Adrenal gland (tissue), 12 donors: ENCODE data around the gene PKP1. TPM values are rescaled to one million over a fixed set of nuclear protein-coding genes. Genes with fewer than 3 reads are reported as not detected.

ENCODE experiments used
- DNase-seq, 7 donors: peaks; one replicate each; pipeline ENCODE4 v3.0.0-alpha.2; 2019 to 2020
- H3K27ac ChIP-seq, 5 donors: fragments of 200-600 bp; sonication (generic) in 4 of 5; 1 replicate in 3 of 5; 2 replicates in 2 of 5; pipeline versions ENCODE4 v1.5.1 to v1.8.0; 2016 to 2020; ENCODE audit warnings: mild to moderate bottlenecking in 1 of 5
- H3K27me3 ChIP-seq: fragments of 200-600 bp; 2 replicates; pipeline ENCODE4 v1.8.0; 2021
- H3K36me3 ChIP-seq, 2 donors: fragments of 200-600 bp; replicated peaks in 1 of 2; 1 replicate in 1 of 2; 2 replicates in 1 of 2; pipeline versions ENCODE4 v1.5.1 to v1.8.0; 2018 to 2022
- H3K4me1 ChIP-seq, 2 donors: fragments of 200-600 bp; replicated peaks in 1 of 2; 1 replicate in 1 of 2; 2 replicates in 1 of 2; pipeline versions ENCODE4 v1.5.1 to v1.8.0; 2018 to 2021
- H3K4me3 ChIP-seq, 4 donors: fragments of 200-600 bp; sonication (generic) in 3 of 4; one replicate each; pipeline ENCODE4 v1.5.1; 2016 to 2018
- H3K9me3 ChIP-seq, 3 donors: fragments of 200-600 bp; sonication (generic) in 1 of 3; replicated peaks in 1 of 3; 1 replicate in 2 of 3; 2 replicates in 1 of 3; pipeline versions ENCODE4 v1.5.1 to v1.8.0; 2016 to 2021
- CTCF ChIP-seq, 6 experiments: fragments of 450-650 bp in 4 of 6; fragments of 200-600 bp in 2 of 6; sonication (generic) in 1 of 6; IDR thresholded peaks; 1 replicate in 5 of 6; 2 replicates in 1 of 6; pipeline versions ENCODE4 v1.5.1 to v1.8.0; 2016 to 2021; ENCODE audit warnings: antibody characterized with exemption in 6 of 6, mild to moderate bottlenecking in 2 of 6, moderate library complexity in 1 of 6
- POLR2A ChIP-seq, 2 donors: fragments of 450-650 bp; IDR thresholded peaks; one replicate each; pipeline ENCODE4 v1.6.1; 2017; ENCODE audit warnings: antibody characterized with exemption in 2 of 2, mild to moderate bottlenecking in 2 of 2, moderate library complexity in 1 of 2
- WGBS, 4 donors: extraction: QIAGEN DNeasy Blood & Tissue Kit in 2 of 4; methylation state at CpG; one replicate each; pipeline versions ENCODE4 v1.1.5 to v1.1.7; 2013 to 2017; 5-methylcytosine and 5-hydroxymethylcytosine counted together
- intact Hi-C, 2 donors: fragments of 100-400 bp; cut with DNase I; formaldehyde crosslinking; loops; one replicate each; pipeline versions ENCODE4 v1.14.1 to v1.15.0; 2022 to 2023
- polyA plus RNA-seq, 3 donors: library from polyadenylated mRNA; stranded (reverse); fragments of 200-250 nt in 2 of 3; fragments of 350-450 nt in 1 of 3; fragmentation: Illumina TruSeq in 1 of 3; extraction: RNeasy Lipid Tissue Mini Kit (QIAGEN cat#74804) in 1 of 3; gene quantifications; one replicate each; pipeline ENCODE4 v1.2.3, GENCODE V29; 2013 to 2014
- total RNA-seq, 9 donors: library from RNA; depleted of rRNA in 4 of 9; stranded (reverse); fragments of >200 nt in 4 of 9; fragments of 120-200 nt in 1 of 9; fragmentation: NEBNext Ultra II Directional in 1 of 9; extraction: Animal tissue kit (Norgen Biotek cat#: 25700) in 1 of 9; gene quantifications; one replicate each; pipeline versions ENCODE4 v1.1.0 to v1.2.4, GENCODE V29; 2013 to 2023
- donor health status: healthy with polysubstance abuse.
- donor health status: Bipolar disorder and iron deficiency.
- donor health status: DM: yes; HTN: yes; CAD: no.
- donor health status: DM: no; HTN: no; CAD: no.
- donor health status: DM: no; HTN: no; CAD: no.
- donor health status: DM: yes; HTN: yes; CAD: no.

Gene PKP1
- total and polyA plus RNA-seq, 12 donors: 0.06 to 0.98 (median 0.24) TPM; not detected in 2

- no peak for DNase-seq
- intact Hi-C loops: no loop called here
- peaks cover 28% of the 10 kb centered on the region for H3K27me3 ChIP-seq
- no peaks in the 10 kb centered on the region for H3K4me1 ChIP-seq
- H3K27ac ChIP-seq: no peak overlapping the region
- H3K36me3 ChIP-seq: no peaks in the 10 kb centered on the region
- WGBS, 4 donors: 32 to 61% (median 37%) methylated on average over 10 to 53 of the region's 53 CpGs
- no peak overlapping the region for H3K4me3 ChIP-seq
- no peak for TF ChIP-seq CTCF (IDR thresholded peaks at IDR 0.05)
- no peak for TF ChIP-seq POLR2A (IDR thresholded peaks at IDR 0.05)
- H3K9me3 ChIP-seq: no peaks in the 10 kb centered on the region
Measured at GRCh38 chr1:201283836-201284553, 689 bp downstream of the PKP1 start.

- no peaks in the 10 kb centered on the region for H3K9me3 ChIP-seq
- no peak overlapping the region for H3K27ac ChIP-seq
- H3K36me3 ChIP-seq: no peaks in the 10 kb centered on the region
- intact Hi-C loops: no loop called here
- 60 to 77% (median 74%) methylated on average over 6 of the region's 6 CpGs for WGBS, 4 donors
- no peak for DNase-seq
- no peaks in the 10 kb centered on the region for H3K4me1 ChIP-seq
- H3K4me3 ChIP-seq: no peak overlapping the region
- TF ChIP-seq POLR2A (IDR thresholded peaks at IDR 0.05) (no peak), CTCF (IDR thresholded peaks at IDR 0.05) (no peak)
- H3K27me3 ChIP-seq: peaks cover 28% of the 10 kb centered on the region
Measured at GRCh38 chr1:201284636-201285035, 1.3 kb downstream of the PKP1 start.

- Histone ChIP-seq H3K9me3 (no peaks in the 10 kb centered on the region), H3K4me3 (no peak overlapping the region), H3K27ac (no peak overlapping the region), H3K27me3 (peaks cover 28% of the 10 kb centered on the region), H3K36me3 (no peaks in the 10 kb centered on the region), H3K4me1 (no peaks in the 10 kb centered on the region)
- 72 to 84% (median 74%) methylated on average over 7 of the region's 7 CpGs for WGBS, 4 donors
- TF ChIP-seq POLR2A (IDR thresholded peaks at IDR 0.05) (no peak), CTCF (IDR thresholded peaks at IDR 0.05) (no peak)
- intact Hi-C loops: no loop called here
- DNase-seq: no peak
Measured at GRCh38 chr1:201285846-201286245, 2.5 kb downstream of the PKP1 start.

GRCh38 chr1:201286445-201286844 lies 3.1 kb downstream of the PKP1 start:
- intact Hi-C loops: no loop called here
- Histone ChIP-seq H3K36me3 (no peaks in the 10 kb centered on the region), H3K4me3 (no peak overlapping the region), H3K27ac (no peak overlapping the region), H3K27me3 (peaks cover 26% of the 10 kb centered on the region), H3K9me3 (no peaks in the 10 kb centered on the region), H3K4me1 (no peaks in the 10 kb centered on the region)
- 83 to 92% (median 91%) methylated on average over 1 of the region's 1 CpG; no CpG with 5 or more reads in 1 of the 4 donors for WGBS, 4 donors
- TF ChIP-seq POLR2A (IDR thresholded peaks at IDR 0.05) (no peak), CTCF (IDR thresholded peaks at IDR 0.05) (no peak)
- DNase-seq: no peak
